ENCODE results near the gene CPNE8.

DNA sequence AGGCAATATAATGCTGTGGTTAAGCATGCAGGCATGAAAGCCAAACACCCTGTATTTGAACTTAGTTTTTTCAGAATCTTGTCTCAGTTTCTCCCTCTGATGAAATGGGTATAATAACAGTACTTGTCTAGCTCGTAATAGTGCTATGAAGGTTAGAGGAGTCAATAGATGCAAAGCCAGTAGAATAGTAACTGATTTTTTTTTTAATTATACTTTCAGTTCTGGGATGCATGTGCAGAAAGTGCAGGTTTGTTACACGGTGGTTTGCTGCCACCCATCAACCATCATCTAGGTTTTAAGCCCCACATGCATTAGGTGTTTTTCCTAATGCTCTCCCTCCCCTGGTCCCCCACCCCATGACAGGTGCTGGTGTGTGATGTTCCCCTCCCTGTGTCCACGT is 87.4 kb downstream of the CPNE8 start:
- TF ChIP-seq RAD21 (conservative IDR thresholded peaks at IDR 0.05) (no peak), MXI1 (conservative IDR thresholded peaks at IDR 0.05; ENCODE audit: poor library complexity, severe bottlenecking) (no peak), SMC3 (conservative IDR thresholded peaks at IDR 0.05; ENCODE audit: poor library complexity) (no peak), EP300 (conservative IDR thresholded peaks at IDR 0.05; ENCODE audit: poor library complexity, severe bottlenecking) (no peak), EZH2 (IDR thresholded peaks at IDR 0.05; ENCODE audit: borderline replicate concordance, insufficient read depth, low read length, poor library complexity, severe bottlenecking) (no peak), TAF1 (IDR thresholded peaks at IDR 0.05; ENCODE audit: low read depth) (no peak), POLR2AphosphoS5 (IDR thresholded peaks at IDR 0.05) (no peak)
- TF ChIP-seq, protein P1, sequence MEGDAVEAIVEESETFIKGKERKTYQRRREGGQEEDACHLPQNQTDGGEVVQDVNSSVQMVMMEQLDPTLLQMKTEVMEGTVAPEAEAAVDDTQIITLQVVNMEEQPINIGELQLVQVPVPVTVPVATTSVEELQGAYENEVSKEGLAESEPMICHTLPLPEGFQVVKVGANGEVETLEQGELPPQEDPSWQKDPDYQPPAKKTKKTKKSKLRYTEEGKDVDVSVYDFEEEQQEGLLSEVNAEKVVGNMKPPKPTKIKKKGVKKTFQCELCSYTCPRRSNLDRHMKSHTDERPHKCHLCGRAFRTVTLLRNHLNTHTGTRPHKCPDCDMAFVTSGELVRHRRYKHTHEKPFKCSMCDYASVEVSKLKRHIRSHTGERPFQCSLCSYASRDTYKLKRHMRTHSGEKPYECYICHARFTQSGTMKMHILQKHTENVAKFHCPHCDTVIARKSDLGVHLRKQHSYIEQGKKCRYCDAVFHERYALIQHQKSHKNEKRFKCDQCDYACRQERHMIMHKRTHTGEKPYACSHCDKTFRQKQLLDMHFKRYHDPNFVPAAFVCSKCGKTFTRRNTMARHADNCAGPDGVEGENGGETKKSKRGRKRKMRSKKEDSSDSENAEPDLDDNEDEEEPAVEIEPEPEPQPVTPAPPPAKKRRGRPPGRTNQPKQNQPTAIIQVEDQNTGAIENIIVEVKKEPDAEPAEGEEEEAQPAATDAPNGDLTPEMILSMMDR (IDR thresholded peaks at IDR 0.05; ENCODE audit: poor library complexity, severe bottlenecking): no peak

Data from neural cell (in vitro differentiated cells).